Left hindlimb (tissue), 1 donor: ENCODE measurements around the gene MPG.
"Not testable (repeated sequence)": the region's sequence is repeated elsewhere in the genome, so short reads cannot be mapped to it uniquely, and the experiment has no call there.

Experiments used
- DNase-seq: peaks from one replicate; pipeline ENCODE4 v3.0.0-alpha.2; 2018

Gene MPG

DNA sequence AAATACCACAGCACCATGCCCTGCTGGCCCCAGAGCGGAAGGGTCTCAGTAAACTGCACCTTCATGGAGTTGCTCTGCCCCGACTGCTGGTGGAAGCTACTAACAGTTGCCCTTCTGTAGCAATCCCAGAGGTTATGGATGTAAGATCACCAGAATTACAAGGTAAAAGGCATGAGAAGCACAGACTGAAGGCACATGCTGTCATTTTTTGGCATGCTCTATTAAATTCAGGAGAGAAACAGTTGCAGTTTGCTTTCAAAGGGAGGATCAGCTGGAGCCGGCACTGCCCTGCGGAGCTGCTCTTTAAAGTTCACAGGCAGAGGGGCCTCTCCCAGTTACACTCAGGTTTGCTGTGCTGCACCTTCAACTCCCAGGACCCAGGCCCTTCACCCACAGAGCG is 41.3 kb downstream of the MPG start:
- no peak for DNase-seq

DNA sequence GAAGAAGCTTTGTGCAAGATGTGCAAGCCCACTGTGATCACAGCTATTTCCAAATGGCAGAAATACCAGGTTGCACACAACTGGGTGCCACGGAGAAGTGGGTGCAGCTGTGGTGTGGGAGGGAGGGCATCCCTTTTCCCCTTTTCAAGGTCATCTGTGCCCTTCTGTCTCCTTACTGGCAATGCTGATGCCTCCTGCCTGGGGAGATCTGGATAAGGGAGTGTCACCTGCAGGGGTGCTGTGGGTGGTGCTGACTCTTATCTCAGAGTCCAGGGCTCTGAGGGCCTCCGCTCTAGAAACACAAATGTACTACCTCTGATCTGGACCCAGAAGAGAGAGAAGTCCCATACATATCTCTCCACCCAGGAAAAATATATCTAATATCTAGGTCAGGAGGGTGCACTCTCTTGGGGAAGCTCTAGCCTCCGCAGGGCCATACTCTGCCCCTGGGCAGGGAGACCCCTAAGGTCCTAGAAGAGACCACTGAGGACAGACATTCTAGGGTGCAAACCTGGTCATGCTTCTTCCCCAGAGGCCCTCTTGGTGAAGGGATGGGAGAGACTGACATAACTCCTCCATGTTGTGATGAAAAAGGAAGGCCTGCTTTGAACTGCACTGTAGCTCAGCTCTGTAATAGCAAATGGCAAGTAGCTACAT is 41.9 kb downstream of the MPG start:
- DNase-seq, result no peak

DNA sequence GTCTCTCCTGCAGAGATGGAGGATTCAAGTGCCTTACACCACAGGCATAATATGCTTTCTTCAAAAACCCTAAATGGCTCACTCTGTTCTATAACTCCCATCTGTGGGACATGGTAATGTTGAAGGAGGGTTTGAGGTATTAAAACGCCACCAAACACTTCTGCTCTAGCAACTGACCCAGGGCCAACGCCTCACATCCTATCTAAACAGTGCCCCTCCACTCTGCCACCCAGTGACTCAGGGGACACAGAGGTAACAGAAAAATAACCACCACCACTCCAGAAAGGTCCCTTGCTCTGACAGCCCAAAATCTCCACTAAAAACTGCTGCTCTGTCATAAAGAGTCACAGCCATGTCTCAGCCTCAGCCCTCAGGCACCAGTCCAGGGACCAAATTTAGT is 42.7 kb downstream of the MPG start:
- DNase-seq, result no peak

DNA sequence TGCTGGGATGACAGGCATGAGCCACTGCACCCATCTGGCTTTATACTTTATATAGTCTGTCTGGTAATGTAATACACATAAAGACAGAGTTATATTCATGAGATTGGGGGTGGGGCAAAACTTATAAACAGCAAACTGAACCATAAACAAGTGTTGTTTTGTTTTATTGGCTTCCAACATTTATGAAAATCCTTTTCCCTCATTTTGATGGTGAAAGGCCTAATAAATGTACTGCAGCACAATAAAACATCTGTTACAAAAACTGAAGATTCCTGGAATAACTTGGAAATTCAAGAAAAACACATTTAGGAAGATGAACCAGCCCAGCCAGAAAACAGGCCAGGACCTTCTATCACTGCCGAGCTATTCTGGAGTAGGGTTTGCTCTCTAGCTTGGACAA is 44.3 kb downstream of the MPG start:
- DNase-seq, result no peak

DNA sequence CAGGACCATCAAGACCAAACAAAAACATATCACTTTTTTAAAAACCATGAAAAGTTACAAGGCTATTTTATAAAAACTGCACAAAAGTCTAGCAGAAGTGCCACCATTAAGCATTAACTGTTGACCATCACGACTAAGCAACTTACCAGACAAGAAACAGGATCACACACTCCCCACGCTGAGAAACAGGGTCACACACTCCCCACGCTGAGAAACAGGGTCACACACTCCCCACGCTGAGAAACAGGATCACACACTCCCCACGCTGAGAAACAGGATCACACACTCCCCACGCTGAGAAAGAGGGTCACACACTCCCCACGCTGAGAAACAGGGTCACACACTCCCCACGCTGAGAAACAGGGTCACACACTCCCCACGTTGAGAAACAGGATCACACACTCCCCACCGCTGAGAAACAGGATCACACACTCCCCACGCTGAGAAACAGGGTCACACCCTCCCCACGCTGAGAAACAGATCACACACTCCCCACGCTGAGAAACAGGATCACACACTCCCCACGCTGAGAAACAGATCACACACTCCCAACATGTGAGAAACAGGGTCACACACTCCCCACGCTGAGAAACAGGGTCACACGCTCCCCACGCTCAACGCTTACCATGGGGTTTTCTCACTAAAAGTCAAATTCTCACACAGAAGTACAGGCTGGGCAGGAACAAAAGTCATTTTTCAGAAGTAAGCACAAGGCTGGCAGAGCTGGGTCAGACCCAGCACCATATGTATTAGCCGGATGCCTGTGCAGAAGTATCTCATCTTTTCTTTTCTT is 45.7 kb downstream of the MPG start:
- DNase-seq, result not testable (repeated sequence)

DNA sequence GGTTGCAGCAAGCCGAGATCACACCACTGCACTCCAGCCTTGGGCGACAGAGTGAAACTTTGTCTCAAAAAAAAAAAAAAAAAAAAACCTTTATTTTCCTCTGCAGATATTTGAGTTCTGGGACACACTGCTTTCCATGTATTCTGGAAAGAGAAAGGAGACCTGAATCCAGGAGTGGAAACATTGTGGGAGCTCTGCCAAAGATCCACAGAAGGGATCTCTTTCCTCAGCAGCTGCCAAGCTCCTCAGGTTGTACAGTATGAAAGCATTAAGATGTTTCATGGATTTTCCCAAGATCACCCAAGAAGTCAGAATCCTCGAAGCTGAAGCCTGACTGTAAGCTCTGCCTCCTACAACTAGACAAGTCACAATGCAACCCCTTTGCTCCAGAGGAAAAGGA is 47.0 kb downstream of the MPG start:
- DNase-seq, result no peak

DNA sequence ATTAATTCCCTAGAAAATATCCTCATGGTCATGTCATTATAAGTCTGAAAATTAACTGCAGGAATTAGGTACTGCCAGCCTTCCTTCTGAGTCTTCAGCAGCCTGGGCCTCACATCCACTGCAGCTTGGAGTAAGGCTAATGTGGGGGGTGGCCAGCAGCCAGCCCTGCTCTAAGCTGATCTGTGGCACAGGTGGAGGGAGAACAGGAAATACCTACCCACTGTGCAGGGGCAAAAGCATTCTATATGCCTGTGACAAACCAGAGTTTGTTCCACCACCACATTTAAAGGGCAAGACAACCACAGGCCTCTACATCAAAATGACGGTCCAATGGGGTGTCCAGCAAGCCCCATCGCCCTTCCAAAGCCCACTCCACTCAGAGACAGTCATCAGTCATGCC is 51.0 kb downstream of the MPG start:
- DNase-seq, result no peak

DNA sequence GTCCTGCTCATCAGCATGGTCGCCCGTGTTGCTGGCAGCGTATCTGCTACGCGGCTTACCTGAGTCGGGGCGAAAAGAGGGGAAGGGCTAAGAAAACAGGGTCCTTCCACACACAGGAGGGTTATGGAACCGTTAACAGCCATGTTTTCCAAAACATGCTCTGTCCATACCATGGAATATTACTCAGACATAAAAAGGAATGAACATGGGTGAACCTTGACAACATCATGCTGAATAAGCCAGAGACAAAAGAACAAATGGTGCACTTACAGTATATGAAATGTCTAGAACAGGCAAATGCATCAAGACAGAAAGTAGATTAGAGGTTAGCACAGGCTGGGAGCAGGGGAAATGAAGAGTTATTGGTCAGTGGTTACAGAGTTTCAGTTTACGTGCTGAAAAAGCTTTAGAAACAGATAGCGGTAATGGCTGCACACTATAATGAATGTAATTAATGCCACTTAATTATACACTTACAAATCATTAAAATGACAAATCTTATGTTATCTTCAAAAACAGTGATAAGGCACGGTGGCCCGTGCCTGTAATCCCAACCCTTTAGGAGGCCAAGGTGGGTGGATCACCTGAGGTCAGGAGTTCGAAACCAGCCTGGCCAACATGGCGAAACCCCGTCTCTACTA is 52.6 kb downstream of the MPG start:
- no peak for DNase-seq

DNA sequence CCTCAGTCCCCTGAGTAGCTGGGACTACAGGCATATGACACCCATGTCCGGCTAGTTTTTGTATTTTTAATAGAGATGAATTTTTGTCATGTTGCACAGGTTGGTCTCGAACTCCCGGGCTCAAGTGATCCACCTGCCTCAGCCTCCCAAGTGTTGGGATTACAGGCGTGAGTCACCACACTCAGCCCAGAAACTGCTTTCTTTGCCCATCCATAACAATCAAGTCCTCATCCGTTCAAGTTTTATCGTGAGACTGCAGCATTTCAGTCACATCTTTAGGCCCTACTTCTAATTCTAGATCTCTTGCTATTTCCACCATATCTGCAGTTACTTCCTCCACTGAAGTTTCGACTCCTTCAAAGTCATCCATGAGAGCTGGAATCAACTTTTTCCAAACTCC is 54.1 kb downstream of the MPG start:
- no peak for DNase-seq

DNA sequence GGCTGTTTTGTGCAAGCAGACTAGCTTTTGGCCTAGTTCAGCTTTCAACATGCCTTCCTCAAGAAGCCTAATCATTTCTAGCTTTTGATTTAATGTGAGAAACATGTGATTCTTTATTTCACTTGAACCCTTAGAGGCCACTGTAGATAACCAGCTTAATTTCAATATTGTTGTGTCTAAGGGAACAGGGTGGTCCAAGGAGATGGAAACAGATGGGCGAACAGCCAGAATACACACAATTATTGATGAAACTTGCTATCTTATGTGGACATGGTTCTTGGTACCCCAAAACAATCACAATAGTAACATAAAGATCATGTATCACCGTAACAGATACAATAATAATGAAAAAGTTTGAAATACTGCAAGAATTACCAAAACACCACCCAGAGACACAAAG is 55.7 kb downstream of the MPG start:
- no peak for DNase-seq
